Central memory CD4-positive, alpha-beta T cell (primary cell): ENCODE measurements around the gene THSD7B.

Source experiments
- DNase-seq: peaks from one replicate; pipeline ENCODE4 v3.0.0; 2022

Gene THSD7B

GRCh38 chr2:137210039-137210438, 444.7 kb downstream of the THSD7B start:
- DNase-seq = no peak

GRCh38 chr2:137211761-137212160, 446.4 kb downstream of the THSD7B start:
- no peak for DNase-seq

DNA sequence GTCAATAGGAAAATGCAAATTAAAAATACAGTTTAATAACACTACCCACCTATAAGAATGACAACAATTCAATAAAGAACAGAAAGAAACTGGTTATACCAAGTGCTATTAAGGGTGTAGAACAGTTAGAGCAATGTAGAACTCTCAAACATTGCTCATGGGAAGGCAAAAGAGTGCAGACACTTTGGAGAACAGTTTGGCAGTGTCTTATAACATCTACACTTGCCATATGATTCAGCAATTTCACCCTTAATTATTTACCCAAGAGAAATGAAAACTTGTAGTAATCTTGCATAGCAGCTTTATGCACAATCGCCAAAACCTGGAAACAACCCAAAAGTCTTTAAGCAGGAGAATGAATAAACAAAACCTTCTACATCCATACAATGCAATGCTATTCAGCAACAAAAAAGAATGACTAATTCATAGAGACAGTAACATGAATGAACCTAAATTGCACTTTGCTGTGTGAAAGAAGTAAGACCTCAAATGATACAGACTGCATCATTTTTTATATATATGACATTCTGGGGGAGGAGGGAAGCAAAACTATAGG, 455.2 kb downstream of the THSD7B start:
- DNase-seq = no peak

DNA sequence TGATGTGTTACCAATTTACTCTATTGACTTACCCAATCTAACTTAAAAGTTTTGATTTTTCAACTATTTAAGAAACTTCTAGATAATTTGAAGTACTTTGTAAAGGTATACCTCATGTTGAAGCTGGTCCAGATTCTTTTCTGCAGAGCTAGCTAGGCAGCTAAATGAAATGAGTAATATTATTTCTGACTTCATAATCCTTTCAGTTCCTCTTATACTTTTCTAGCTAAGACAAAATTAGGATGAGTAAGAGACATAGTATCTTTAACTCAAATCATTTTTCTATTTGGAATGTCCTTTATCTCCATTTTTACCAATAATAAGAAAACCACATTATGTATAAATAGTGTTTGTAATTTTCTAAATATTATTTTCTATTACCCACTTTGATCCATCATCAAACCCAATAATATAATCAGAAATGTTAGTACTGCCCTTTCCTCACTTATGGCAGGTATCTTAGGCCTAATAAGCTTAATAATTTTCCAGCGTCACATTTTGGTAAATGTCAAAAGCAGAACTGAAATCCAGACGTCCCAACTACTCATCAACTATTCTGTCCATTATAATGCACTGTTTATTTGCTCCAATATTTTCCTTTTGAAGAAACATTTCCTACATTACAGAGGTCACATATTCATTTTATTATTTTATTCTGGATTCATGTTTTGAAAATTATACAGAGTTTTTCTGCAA, 456.6 kb downstream of the THSD7B start:
- DNase-seq = no peak

GRCh38 chr2:137223722-137224121, 458.4 kb downstream of the THSD7B start:
- no peak for DNase-seq

DNA sequence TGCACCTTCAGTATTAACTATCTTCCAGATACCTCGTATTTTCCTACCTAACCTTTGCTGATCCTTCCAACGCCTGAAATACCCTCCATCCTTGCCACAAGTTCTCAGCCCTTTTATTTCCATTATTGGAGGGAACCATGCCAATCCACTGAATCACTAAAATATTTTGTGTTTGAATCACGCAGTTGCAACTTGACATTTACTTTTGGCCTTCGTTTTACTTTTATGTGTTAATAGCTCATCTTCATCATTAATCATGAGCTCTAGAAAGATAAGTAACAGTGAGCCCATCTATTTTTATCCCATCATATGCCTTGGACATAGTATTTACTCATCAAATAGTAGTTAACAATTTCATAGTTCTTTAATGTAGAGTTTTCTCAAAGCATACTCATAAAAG, 463.2 kb downstream of the THSD7B start:
- no peak for DNase-seq

DNA sequence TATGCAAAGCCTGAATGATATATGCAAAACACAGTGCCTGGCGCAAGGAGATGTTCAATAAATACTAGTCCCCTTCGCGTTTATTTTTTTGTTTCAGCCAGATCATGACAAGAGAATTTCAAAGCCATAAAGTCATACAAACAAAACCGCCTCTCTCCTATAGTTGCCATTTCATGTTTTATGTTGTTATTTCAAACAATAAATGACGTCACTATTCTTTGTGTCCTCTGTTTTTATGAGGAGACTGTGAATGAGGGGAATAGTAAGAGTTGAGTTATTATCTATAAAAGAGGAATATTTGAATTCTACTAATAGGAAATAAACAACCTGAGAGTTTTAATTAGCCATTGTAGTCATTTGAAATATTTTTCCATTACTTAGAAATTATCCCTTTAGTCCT, 464.5 kb downstream of the THSD7B start:
- no peak for DNase-seq

- no peak for DNase-seq
Measured at GRCh38 chr2:137231628-137232027, 466.3 kb downstream of the THSD7B start.

DNA sequence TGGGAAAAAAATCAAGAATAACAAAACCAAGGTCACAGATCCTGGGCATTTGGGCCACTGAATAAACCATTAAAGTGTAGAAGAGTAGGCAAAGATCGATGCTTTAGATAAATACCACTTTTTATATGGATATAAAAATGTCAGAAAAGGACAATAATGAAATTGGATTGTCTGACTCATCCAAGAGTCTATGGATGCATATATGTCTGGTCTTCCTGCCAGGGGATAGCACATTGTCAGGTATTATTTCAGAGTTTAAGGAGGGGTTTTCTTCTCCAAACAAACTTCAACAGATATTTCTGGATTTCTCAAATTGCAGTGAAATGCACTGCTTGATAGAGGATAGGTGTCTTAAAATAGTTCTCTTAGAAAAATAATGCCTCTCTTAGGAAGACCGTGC, 466.7 kb downstream of the THSD7B start:
- no peak for DNase-seq

- no peak for DNase-seq
Measured at GRCh38 chr2:137233091-137233490, 467.7 kb downstream of the THSD7B start.

DNA sequence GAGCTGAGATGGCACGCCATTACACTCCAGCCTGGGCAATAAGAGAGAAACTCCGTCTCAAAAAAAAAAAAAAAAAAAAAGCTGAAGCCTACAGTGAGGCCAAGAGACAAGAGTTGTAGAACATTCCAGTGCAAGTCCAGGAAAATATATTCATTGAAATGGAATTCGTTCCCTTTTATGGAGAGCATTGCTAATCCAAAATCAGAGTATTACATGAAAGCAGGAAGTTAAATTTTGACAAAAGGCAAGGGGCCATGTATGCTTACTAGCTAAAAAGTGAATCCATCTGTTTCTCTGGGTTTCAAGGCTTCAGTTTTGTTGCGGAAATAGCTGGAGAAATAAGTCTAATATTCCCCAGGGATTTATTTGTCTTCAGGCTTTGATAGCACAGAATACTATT, 471.7 kb downstream of the THSD7B start:
- no peak for DNase-seq

DNA sequence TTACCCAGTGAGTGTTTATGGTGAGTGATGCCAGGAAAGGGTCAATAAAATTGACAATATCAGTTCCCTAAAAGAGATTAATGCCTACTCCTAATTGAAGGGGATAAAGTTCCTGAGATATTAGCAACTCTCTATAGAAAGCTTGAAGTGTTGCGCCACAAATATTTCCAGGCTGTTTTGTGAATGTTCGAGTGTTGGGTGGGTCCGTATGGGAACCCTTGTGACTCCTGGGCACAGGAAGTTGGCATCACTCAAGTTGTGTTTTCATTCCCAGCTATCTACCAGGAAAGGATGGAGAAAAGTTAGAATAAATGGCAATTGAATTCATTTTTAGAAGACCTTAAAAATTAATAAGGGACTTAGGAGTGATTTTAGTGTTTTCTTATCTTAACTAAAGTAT, 472.7 kb downstream of the THSD7B start:
- DNase-seq = no peak

DNA sequence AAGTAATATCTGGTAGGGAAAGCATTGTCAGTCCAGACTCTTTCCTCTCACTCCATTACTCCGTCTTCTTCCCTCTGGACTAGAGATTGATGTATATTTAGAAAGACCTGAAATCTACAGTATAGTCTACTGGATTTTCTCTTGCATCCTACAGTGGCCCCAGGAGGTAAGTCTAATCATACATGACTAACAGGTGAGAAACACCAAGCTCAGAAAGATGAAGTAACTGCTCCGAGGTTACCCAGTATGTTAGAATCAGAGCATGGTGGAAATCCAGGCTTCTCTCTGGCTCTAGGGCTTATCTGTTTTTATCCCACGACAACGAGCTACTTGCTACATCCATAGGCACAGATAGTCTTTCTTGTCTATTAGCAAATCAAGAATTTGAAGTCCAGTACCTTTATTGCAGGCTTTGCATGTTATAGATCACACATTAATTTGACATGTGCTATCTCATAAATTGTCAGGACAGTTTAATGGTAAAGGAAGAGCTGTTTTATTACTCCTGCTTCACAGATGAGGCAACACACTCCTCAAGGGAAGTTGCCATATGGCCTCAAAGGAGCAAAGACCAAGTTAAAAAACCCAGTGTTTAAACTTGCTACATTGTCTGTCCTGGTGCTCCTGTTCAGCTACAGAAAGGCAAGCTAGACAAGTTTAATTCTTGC, 484.3 kb downstream of the THSD7B start:
- DNase-seq = no peak

- DNase-seq = no peak
Measured at GRCh38 chr2:137250401-137250800, 485.1 kb downstream of the THSD7B start.

DNA sequence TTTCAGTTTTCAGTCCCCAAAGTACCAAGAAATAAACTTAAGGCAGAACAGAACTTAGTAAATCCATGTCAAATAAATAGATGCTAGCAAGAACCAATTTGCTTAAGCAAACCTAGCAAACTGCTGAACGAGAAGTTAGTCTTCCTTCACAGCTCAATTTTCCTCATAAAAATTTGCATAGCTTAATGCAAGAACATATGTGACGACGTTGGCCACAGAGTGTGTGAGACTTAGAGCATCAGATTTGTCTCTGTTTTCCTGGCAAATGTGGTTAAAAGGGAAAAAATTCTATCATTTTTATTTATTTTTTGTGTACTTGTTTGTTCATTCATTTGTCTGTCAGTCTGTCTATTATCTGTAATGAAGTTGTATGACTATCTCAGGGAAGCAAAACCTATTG, 485.7 kb downstream of the THSD7B start:
- no peak for DNase-seq

DNA sequence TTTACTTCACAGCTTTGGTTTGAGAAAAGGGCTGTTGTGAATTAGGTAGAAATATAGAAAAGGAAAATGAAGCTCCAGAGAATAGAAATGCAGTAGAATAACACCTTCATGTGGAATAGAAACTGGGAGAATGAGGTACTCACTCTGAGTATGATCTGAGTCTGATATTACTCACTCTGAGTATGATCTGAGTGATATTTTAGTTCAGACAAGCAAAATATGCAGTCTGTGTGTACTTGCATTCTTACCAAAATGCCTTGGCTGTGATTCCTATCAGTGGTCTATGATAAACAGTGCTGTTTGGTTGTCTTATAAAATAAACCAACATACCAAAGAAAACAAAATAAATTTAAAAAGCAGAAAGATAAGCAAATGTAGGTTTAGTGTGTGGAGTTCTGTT, 487.6 kb downstream of the THSD7B start:
- no peak for DNase-seq

GRCh38 chr2:137254052-137254451, 488.7 kb downstream of the THSD7B start:
- no peak for DNase-seq

GRCh38 chr2:137255345-137255744, 490.0 kb downstream of the THSD7B start:
- DNase-seq = no peak

DNA sequence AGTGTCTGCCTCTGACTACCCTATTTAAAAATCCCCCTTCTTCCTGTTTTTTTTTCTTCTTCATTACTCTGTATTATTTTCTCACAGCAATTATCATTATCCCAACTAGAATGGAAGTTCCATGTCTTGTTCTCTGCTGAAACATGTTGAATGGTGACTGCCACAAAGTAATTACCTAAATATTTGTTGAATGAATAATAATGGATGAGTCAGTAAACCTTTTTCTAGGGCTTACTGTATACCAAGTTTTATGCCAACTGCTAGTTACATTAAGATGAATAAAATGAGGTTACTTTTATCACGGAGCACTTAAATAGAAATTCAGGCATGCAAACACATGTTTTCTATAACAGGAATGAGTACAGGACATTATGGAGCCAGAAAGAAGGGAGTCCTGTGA, 490.6 kb downstream of the THSD7B start:
- DNase-seq = no peak

GRCh38 chr2:137261881-137262585, 496.7 kb downstream of the THSD7B start:
- DNase-seq = no peak

GRCh38 chr2:137262594-137262993, 497.2 kb downstream of the THSD7B start:
- no peak for DNase-seq

DNA sequence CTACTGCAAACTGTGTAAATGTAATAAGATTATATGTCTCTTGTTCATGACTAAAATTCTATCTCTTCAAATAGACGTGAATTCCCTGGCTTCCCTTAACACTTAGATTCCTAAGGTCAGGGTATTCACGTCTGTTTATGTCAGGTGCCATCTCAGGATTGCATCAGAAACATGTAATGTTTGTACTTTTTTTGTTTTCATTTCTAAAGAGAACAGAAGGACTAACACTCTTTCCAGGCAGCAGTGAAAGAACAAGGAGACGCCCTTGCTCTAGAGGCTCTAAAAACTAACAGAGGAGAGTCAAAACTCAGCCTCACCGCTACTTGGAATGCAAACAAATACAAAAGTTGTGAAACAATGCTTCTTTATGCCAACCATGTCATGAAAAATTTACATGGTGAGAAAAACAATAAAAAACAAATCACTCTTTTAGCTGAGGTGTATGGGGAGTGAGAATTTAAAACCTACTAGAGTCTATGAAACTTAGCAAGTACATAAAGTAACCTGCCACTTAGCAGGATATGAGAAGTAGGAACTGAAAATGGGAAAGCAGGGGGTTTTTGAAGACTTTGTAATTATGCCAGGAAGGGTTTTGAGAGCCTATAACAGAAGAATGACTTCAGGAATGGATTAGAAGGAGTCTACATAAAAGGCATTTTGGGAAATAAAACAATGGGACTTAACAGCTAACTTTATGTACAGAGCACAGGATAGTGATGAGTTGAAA, 522.7 kb downstream of the THSD7B start:
- no peak for DNase-seq
